AG04450 (cell line): ENCODE data around the gene SCN9A. TPM values are rescaled to one million over a fixed set of nuclear protein-coding genes. Genes with fewer than 3 reads are reported as not detected.

Source experiments
- CTCF ChIA-PET: fragments of 300-600, 350-600 bp; formaldehyde crosslinking; extraction: SDS; loops from one replicate; lab custom pipeline; 2022; ENCODE audit warnings: antibody characterized with exemption, inconsistent platforms; lab: Charles Lee
- POLR2A ChIA-PET: fragments of 350-600 bp; formaldehyde crosslinking; extraction: SDS; loops from one replicate; lab custom pipeline; 2021; ENCODE audit warnings: antibody characterized with exemption, inconsistent platforms; lab: Yijun Ruan, JAX
- DNase-seq: peaks from one replicate; pipeline ENCODE4 v3.0.0-alpha.2; 2011; ENCODE audit warnings: low read depth, low spot score
- H3K27ac ChIP-seq: one replicate; pipeline ENCODE4 v1.5.1; 2012; ENCODE audit warnings: low read depth, low read length, control low read depth
- H3K27me3 ChIP-seq: one replicate; pipeline ENCODE4 v1.6.0; 2012; ENCODE audit warnings: low read length; ENCODE audit not compliant: control insufficient read depth, insufficient read depth
- H3K4me3 ChIP-seq: 2 replicates; pipeline ENCODE4 v1.5.1; 2011; ENCODE audit warnings: mild to moderate bottlenecking, low read depth, low read length, control low read depth
- H3K9me3 ChIP-seq: 2 replicates; pipeline ENCODE4 v1.5.1; 2012; ENCODE audit warnings: low read length; ENCODE audit not compliant: control insufficient read depth, insufficient read depth
- CTCF ChIP-seq: IDR thresholded peaks from 2 replicates; pipeline ENCODE4 v1.5.1; 2011; ENCODE audit warnings: low read depth, low read length, control low read depth, inconsistent platforms
- polyA plus RNA-seq: library from polyadenylated mRNA; depleted of rRNA; stranded (reverse); fragments of >200 nt; gene quantifications from 2 replicates; pipeline ENCODE4 v1.2.3, GENCODE V29; 2011

The SCN9A gene
- polyA plus RNA-seq, 1 experiment, result 56.8 TPM

- CTCF ChIA-PET, result interaction anchor here (1.0 to 1.5 kb wide), 2 partner anchors 13 to 45 kb away, joined by 3 to 4 read pairs; no protein-coding TSS in a partner anchor
- no peak for TF ChIP-seq CTCF
- Histone ChIP-seq H3K9me3 (no peaks in the 10 kb centered on the region), H3K27ac (no peak overlapping the region), H3K27me3 (no peaks in the 10 kb centered on the region), H3K4me3 (no peak overlapping the region)
- POLR2A ChIA-PET, result no interaction called here
- no peak for DNase-seq
Measured at GRCh38 chr2:166406374-166406773, 30.6 kb upstream of the SCN9A start.

GRCh38 chr2:166405569-166405926, 29.8 kb upstream of the SCN9A start:
- Histone ChIP-seq H3K4me3 (no peak overlapping the region), H3K27ac (no peak overlapping the region), H3K27me3 (no peaks in the 10 kb centered on the region), H3K9me3 (no peaks in the 10 kb centered on the region)
- POLR2A ChIA-PET, result no interaction called here
- CTCF ChIA-PET, result interaction anchor here (0.7 to 1.5 kb wide), 3 partner anchors 14 to 224 kb away, joined by 3 to 5 read pairs (median 4); no protein-coding TSS in a partner anchor
- no peak for TF ChIP-seq CTCF
- DNase-seq, result no peak

- H3K27me3 ChIP-seq, result no peaks in the 10 kb centered on the region
- DNase-seq, result no peak
- ChIA-PET CTCF (interaction anchor here (0.7 to 1.5 kb wide), 5 partner anchors 14 to 223 kb away, joined by 3 to 7 read pairs (median 4); no protein-coding TSS in a partner anchor), POLR2A (no interaction called here)
- H3K4me3 ChIP-seq, result no peak overlapping the region
- no peak overlapping the region for H3K27ac ChIP-seq
- no peaks in the 10 kb centered on the region for H3K9me3 ChIP-seq
- no peak for TF ChIP-seq CTCF
Measured at GRCh38 chr2:166404831-166405568, 29.3 kb upstream of the SCN9A start.

- CTCF ChIA-PET, result interaction anchor here (0.9 to 2.1 kb wide), 3 partner anchors 9 to 33 kb away, joined by 3 to 8 read pairs (median 3); no protein-coding TSS in a partner anchor
- Histone ChIP-seq H3K4me3 (no peak overlapping the region), H3K9me3 (no peaks in the 10 kb centered on the region), H3K27ac (no peak overlapping the region), H3K27me3 (no peaks in the 10 kb centered on the region)
- no peak for DNase-seq
- no peak for TF ChIP-seq CTCF
- POLR2A ChIA-PET, result no interaction called here
Measured at GRCh38 chr2:166394245-166394644, 18.5 kb upstream of the SCN9A start.

GRCh38 chr2:166393008-166393407, 17.3 kb upstream of the SCN9A start:
- H3K27me3 ChIP-seq, result no peaks in the 10 kb centered on the region
- no peak overlapping the region for H3K4me3 ChIP-seq
- ChIA-PET POLR2A (no interaction called here), CTCF (interaction anchor here (0.6 kb wide), 1 partner anchor 211 kb away, joined by 8 read pairs; no protein-coding TSS in a partner anchor)
- no peak overlapping the region for H3K27ac ChIP-seq
- no peaks in the 10 kb centered on the region for H3K9me3 ChIP-seq
- DNase-seq, result no peak
- TF ChIP-seq CTCF, result no peak
